Testis (tissue), 2 donors: ENCODE measurements around the gene C18orf32.

Source experiments
- POLR2A ChIP-seq: fragments of 450-650 bp; IDR thresholded peaks from one replicate; pipeline ENCODE4 v1.6.1; 2017; ENCODE audit warnings: antibody characterized with exemption, mild to moderate bottlenecking, moderate library complexity
- TF ChIP-seq, protein P1 (sequence below), 3 experiments: fragments of 450-650 bp in 2 of 3; fragments of 200-600 bp in 1 of 3; sonication (generic) in 1 of 3; IDR thresholded peaks; one replicate each; pipeline ENCODE4 v1.5.1; 2016 to 2019; ENCODE audit warnings: antibody characterized with exemption in 3 of 3, mild to moderate bottlenecking in 2 of 3, moderate library complexity in 1 of 3

GRCh38 chr18:49490246-49490762 is 3.3 kb upstream of the C18orf32 start:
- TF ChIP-seq, protein P1, sequence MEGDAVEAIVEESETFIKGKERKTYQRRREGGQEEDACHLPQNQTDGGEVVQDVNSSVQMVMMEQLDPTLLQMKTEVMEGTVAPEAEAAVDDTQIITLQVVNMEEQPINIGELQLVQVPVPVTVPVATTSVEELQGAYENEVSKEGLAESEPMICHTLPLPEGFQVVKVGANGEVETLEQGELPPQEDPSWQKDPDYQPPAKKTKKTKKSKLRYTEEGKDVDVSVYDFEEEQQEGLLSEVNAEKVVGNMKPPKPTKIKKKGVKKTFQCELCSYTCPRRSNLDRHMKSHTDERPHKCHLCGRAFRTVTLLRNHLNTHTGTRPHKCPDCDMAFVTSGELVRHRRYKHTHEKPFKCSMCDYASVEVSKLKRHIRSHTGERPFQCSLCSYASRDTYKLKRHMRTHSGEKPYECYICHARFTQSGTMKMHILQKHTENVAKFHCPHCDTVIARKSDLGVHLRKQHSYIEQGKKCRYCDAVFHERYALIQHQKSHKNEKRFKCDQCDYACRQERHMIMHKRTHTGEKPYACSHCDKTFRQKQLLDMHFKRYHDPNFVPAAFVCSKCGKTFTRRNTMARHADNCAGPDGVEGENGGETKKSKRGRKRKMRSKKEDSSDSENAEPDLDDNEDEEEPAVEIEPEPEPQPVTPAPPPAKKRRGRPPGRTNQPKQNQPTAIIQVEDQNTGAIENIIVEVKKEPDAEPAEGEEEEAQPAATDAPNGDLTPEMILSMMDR (IDR thresholded peaks at IDR 0.05) = no peak
- no peak for TF ChIP-seq POLR2A
